HTR-8/SVneo (cell line): ENCODE results near the gene ZNF763.
"Not testable (repeated sequence)": the region's sequence is repeated elsewhere in the genome, so short reads cannot be mapped to it uniquely, and the experiment has no call there.

ENCODE experiments used
- DNase-seq: peaks from one replicate; pipeline ENCODE4 v3.0.0; 2011; ENCODE audit warnings: low spot score, mixed read lengths; ENCODE audit not compliant: insufficient read length
- FAIRE-seq: peaks from 2 replicates; lab custom pipeline; 2011; peaks lifted over from hg19 to GRCh38; lab: Jason Lieb, UNC

The ZNF763 gene

DNA sequence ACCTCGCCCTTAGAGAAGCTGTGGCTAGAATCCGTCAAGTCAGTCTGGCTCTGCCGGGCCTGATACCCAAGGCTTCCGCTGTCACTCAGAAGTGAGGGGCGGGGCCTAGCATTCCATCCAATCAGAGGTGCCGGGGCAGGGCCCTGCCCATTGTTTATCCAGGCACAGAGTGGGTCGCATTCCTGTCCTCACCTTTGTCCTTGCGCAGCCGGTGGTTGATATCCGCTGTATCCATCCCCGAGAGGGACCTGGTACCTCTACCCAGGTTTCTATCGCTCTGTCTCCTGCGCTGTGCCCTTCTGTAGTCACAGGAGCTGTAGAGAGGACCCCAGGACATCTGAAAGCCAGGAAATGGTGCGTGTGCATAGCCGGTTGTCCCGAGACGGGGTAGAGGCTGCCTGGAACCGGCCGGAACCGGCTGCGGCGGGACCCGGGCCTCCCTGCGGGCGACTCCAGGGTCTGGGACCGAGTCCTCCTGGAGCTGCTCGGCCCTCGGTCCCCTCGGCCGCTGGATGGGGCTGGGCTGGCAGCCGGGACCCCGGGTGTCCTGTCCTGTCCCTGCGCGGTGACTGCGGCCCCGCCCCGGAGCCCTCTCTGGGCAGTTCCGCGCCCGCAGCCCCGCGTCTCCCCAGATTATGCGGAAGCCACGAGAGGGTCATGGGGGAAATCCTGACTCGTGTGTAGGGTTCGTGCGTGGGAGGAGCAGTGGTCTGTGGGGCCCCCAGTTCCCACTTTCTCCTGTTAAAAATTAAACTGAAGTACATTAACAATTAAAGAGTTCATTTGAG, at the start of gene ZNF763:
Gene ZNF763, plus strand, starts transcription at position 183 of the 788 bp plus-strand sequence. Its CDS starts 169 bp downstream, at position 352.
- peak; percentile 86 for DNase-seq
- peak; percentile 84 for FAIRE-seq

DNA sequence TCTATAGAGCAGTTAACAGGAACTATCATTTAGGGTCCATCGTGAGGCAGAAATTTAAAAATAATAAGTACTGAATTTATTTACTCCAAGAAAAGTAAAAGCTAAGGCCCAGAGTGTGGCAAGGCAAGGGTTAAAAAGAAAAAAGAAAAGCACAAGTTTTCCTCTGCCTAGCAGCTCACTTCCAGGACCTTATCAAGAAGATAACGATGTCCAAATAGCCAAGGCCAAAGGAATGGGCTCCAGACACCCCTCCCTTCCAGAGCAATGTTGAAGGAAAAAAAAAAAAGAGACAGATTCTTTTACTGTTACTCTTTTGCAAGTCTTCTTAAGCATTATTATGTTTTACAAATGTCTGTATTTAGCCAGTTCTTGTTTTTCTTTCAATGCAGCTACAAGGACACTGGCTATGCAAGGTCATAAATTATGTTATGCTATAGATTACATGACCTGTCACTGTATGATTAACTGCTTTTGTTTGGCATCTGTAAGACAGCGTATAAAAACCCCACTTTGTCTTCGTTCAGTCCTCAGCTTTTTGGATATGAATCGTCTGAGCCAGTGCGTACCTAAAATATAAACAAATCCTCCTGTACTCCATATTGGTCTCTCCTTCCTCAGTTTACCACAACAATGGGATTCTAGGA, 42.9 kb upstream of the ZNF763 start:
- FAIRE-seq (no peak), DNase-seq (no peak)

DNA sequence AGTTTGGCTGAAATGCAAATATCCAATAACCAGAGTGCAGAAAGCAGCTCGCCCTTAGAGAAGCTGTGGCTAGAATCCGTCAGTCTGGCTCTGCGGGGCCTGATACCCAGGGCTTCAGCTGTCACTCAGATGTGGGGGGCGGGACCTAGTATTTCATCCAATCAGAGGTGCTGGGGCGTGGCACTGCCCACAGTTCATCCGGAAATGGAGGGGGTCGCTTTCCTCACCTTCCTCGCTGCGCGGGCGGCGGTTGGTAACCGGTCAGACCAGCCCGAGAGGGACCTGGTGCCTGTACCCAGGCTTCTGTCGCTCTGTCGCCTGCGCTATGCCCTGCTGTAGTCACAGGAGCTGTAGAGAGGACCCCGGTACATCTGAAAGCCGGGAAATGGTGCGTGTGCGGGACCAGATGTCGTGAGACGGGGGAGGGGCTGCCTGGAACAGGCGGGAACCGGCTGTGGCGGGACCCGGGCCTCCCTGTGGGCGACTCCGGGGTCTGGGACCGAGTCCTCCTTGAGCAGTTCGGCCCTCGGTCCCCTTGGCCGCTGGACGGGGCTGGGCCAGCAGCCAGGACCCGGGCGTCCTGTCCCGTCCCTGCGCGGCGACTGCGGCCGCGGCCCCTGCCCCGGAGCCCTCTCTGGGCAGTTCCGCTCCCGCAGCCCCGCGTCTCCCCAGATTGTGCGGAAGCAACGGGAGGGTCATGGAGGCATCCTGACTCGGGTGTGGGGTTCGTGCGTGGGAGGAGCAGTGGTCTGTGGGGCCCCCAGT, 39.8 kb upstream of the ZNF763 start, which contains the start of gene ZNF700:
Gene ZNF700, plus strand, starts transcription at position 222 of the 765 bp plus-strand sequence. Its CDS starts 104 bp downstream, at position 326.
- FAIRE-seq = peak; percentile 55

DNA sequence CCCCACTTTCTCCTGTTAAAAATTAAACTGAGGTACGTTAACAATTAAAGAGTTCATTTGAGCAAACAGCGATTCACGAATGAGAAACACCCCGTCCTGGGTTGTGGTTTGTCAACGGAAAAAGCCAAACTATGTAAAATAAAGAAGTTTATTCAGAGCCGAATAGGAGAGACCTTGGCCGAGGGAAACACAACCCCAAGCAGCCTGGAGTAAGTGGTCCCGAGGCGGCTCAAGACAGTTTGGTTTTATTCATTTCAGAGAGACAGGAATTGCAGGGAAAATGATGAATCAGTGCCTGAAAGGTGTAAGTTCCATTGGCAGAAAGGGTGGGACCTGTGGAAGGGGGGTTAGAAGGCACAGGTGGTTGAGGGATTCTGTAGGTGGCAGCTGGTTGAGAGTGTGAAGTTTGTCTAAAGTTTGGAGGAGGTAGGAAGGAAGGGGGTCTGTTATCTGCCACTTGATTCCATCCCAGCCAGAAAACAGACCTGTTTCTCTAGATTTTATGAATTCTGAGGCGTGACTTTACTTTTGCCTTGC, 39.1 kb upstream of the ZNF763 start:
- not testable (repeated sequence) for FAIRE-seq, DNase-seq

More for the DNA sequence above, 39.8 kb upstream of the ZNF763 start, which contains the start of gene ZNF700:
- DNase-seq = peak; percentile 95

DNA sequence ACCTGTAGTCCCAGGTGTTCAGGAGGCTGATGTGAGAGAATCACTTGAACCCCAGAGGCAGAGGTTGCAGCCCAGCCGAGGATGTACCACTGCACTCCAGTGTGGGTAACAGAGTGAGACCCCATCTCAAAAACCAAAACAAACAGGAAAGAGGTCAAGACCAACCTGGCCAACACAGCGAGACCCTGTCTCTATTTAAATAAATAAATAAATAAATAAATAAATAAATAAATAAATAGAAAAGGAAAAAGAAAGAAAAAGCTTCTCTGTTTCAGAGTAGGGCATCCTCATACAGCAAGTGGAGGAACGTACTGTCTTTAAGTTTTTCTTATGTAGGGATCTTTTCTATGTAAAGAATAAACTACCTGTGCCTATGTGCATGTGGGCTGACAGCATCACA, 37.6 kb upstream of the ZNF763 start:
- no peak for FAIRE-seq
- DNase-seq = no peak

DNA sequence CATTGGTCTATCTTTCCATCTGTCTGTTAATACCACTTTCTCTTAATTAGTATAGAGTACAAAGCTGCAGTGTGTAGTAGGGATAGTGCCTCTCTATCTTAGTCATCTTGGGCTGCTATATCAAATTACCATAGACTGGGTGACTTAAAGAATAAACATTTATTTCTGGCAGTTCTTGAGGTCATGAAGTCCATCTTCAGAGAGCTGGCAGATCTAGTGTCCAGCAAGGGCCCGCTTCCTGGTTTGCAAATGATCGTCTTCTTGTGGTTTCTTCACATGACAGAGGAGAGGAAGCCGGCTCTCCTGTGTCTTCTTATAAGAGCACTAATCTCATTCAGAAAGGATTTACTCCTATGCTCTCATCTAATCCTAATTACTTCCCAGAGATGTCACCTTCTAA, 33.8 kb upstream of the ZNF763 start:
- FAIRE-seq (no peak), DNase-seq (no peak)

DNA sequence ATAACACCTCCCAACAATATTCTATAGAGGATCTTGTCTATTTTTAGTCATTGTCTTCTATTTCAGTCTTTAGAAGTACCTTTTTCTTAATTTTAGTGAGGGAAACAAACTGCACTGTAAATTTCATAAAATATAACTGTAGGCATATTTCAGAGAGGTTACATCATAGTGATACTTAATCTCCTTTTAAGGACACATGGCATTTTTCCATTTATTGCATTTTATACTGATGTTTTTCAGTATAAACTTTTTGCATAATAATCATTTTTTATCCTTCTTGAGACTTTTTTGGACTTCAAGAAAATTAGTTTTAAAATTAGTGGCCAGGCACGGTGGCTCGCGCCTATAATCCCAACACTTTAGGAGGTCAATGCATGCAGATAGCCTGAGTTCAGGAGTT, 33.3 kb upstream of the ZNF763 start:
- DNase-seq (no peak), FAIRE-seq (no peak)

DNA sequence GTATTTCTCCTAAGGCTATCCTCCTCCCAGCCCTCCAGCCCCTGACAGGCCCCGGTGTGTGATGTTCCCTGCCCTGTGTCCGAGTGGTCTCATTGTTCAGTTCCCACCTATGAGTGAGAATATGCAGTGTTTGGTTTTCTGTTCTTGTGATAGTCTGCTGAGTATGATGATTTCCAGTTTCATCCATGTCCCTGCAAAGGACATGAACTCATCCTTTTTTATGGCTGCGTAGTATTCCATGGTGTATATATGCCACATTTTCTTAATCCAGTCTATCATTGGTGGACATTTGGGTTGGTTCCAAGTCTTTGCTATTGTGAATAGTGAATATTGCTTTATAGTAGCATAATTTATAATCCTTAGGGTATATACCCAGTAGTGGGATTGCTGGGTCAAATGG, 29.0 kb upstream of the ZNF763 start:
- DNase-seq, FAIRE-seq: not testable (repeated sequence)

DNA sequence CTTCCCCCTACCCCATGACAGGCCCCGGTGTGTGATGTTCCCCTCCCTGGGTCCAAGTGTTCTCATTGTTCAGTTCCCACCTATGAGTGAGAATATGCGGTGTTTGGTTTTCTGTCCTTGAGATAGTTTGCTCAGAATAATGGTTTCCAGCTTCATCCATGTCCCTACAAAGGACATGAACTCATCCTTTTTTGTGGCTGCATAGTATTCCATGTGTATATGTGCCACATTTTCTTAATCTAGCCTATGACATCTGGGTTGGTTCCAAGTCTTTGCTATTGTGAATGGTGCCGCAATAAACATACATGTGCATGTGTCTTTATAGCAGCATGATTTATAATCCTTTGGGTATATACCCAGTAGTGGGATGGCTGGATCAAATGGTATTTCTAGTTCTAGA, 26.5 kb upstream of the ZNF763 start:
- not testable (repeated sequence) for DNase-seq, FAIRE-seq

DNA sequence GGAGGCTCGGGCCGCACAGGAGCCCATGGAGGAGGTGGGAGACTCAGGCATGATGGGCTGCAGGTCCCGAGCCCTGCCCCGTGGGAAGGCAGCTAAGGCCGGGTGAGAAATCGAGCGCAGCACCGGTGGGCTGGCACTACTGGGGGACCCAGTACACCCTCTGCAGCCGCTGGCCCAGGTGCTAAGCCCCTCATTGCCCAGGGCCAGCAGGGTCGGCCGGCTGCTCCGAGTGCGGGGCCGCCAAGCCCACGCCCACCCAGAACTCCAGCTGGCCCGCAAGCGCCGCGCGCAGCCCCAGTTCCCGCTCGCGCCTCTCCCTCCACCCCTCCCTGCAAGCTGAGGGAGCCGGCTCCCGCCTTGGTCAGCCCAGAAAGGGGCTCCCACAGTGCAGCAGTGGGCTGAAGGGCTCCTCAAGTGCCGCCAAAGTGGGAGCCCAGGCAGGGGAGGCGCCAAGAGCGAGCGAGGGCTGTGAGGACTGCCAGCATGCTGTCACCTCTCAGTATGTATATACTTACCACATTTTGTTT, 23.4 kb upstream of the ZNF763 start:
- FAIRE-seq = not testable (repeated sequence)

DNA sequence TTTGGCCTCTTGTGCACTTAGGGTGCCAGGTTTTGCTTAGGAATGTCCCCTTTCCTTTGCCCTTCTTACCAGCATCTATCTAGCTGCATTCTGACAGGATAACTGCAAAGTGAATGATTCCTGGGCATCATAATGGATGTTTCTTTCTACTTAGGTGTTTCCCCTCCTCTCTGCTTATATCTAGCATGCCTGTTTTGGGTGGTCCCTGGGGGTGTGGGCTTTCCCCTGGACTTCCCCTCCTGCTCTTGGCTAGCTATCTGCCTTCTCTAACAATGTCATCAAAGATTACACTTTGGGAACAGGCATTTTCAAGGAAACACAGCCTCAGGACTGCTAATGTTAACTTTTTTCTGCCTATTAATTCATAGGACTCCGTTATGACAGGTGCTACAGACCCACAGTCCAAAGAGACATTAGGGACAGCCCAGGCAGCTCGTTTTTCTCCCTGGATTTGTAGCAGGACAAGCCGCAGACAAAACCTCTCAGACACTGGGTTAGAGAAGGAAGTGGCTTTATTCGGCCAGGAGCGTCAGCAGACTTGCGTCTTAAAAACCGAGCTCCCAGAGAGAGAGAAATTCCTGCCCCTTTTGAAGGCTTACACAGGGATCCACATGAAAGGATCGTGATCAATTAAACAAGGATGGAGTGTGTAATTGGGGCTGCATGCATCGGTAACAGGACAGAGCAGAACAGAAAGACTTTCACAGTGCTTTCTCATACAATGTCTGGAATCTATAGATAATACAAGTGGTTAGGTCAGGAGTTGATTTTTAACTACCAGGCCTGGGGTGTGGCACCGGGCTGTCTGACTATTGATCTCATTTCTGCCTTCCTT, 22.6 kb upstream of the ZNF763 start:
- DNase-seq = no peak
- no peak for FAIRE-seq

More for the DNA sequence above, 23.4 kb upstream of the ZNF763 start:
- DNase-seq = not testable (repeated sequence)

DNA sequence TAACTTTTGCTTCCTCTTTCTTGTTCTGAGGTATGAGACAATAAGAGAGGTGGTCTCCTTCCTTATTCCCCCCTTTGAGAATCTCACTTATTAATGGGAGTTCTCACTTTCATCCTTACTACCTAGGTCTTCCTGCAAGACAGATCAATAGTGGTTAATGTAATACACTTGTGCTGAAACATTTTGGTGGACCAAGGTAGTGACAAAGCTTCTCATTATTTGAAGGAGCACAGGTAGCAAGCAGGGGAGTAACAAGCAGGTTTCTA, 22.1 kb upstream of the ZNF763 start:
- DNase-seq = no peak
- no peak for FAIRE-seq

DNA sequence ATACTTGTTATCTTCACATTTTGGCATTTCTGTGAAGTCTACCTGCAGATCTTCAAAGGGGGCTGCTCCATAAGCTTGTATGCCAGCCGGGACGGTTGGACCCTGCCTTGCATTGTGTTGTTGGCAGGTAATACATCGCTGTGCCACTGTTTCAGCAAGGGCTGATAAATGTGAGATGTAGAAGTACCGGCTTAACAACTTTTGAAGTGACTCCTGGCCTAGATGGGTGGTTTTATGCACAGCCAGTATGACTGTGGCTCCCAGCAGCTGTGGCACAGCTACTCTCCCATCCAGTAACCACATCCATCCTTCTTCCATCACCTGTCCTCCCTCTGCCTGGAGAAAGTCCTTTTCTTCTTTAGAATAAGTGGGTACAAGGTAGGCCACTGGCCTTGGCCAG, 20.2 kb upstream of the ZNF763 start:
- DNase-seq = no peak
- FAIRE-seq = no peak

DNA sequence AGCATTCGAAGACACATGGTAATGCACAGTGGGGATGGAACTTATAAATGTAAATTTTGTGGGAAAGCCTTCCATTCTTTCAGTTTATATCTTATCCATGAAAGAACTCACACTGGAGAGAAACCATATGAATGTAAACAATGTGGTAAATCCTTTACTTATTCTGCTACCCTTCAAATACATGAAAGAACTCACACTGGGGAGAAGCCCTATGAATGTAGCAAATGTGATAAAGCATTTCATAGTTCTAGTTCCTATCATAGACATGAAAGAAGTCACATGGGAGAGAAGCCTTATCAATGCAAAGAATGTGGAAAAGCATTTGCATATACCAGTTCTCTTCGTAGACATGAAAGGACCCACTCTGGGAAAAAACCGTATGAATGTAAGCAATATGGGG, 16.2 kb upstream of the ZNF763 start:
- DNase-seq = no peak
- FAIRE-seq = no peak

DNA sequence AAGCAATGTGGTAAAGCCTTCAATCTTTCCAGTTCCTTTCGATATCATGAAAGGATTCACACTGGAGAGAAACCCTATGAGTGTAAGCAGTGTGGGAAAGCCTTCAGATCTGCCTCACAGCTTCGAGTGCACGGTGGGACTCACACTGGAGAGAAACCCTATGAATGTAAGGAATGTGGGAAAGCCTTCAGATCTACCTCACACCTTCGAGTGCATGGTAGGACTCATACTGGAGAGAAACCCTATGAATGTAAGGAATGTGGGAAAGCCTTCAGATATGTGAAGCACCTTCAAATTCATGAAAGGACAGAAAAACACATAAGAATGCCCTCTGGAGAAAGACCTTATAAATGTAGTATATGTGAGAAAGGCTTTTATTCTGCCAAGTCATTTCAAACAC, 15.6 kb upstream of the ZNF763 start:
- DNase-seq (no peak), FAIRE-seq (no peak)

DNA sequence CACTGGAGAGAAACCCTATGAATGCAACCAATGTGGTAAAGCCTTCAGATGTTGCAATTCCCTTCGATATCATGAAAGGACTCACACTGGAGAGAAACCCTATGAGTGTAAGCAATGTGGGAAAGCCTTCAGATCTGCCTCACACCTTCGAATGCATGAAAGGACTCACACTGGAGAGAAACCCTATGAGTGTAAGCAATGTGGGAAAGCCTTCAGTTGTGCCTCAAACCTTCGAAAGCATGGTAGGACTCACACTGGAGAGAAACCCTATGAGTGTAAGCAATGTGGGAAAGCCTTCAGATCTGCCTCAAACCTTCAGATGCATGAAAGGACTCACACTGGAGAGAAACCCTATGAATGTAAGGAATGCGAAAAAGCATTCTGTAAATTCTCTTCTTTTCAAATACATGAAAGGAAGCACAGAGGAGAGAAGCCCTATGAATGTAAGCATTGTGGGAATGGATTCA, 15.2 kb upstream of the ZNF763 start:
- FAIRE-seq, DNase-seq: not testable (repeated sequence)

DNA sequence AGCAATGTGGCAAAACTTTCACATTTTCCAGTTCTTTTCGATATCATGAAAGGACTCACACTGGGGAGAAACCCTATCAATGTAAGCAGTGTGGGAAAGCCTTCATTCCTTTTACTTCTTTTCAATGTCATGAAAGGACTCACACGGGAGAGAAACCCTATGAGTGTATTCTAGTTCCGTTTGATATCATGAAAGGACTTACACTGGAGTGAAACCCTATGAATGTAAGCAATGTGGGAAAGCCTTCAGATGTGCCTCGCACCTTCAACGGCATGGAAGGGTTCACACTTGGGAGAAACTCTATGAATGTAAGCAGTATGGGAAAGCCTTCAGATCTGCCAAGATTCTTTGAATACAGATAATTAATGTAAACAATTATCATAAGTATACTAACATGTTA, 14.5 kb upstream of the ZNF763 start:
- FAIRE-seq (no peak), DNase-seq (no peak)

DNA sequence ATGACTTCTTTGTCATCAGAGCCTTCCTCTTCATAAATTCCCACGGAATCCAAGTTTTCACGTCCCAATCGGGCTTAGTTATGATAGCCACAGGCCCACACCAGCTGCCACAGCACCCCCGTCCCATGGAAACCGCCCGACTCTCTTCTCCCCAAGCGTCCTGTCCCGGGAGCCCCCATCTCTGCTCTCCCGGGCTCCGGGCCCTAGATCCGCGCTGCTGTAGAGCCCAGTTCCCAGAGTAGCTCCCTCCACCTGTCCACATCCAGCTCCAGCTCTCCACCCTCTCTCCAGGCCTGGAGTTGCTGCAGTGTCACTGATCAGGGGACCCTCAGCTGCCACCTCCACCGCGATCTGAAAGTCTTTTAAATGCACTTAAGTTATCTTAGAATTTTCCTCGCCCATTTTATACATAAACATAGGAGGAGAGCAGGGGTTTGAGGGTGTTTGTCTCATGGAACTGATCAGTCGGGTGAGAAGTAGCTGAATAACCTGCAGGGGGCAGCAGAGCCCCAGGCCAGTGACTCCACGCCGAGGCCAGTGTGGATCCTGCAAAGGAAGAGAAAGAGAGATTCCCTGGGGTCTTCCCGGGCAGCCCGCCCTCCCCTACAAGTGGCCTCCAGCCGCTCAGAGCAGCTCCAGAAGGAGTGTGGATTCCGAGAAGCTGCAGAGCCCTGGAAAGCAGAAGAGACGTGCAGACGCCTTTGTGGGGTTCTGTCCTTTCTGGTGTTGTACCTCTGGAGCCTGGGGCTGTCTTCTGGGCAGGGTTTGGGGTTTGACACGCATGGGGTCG, 1.1 kb upstream of the ZNF763 start:
- DNase-seq = peak; percentile 48
- no peak for FAIRE-seq

DNA sequence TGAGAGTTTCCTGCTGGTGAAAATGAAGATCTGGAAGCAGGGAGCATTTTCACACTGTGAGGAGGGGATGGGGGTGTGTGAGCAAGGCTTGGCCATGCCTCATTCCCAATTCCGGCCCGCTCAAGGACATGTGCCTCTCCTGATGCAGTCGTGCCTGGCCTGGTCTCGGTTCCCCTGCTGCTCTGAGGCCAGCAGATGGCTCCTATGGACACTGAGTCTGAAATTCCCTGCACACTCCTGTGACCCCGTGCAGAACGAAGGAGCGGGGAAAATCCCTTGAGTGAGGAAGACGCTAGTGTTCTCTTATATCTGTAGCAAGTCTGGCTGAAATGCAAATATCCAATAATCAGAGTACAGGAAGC, 363 bp upstream of the ZNF763 start:
- peak; percentile 55 for FAIRE-seq
- DNase-seq = no peak
